ENCODE data around the gene SLC27A2.

SLC27A2 gene

DNA sequence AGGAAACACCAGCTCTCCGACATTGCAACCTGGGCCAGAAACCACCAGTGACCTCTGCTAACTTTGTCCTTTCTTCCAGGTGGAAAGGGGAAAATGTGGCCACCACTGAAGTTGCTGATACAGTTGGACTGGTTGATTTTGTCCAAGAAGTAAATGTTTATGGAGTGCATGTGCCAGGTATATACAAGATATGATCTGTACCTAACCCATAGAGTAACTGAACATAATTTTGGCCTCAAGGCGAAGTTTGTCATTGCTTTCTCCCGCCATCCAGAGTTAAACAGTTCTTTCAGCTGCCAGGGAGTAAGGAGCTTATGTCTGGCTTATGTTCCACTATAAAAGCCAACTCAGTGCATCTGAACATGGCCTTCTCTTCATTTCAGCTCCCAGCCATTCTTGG, 46.9 kb downstream of the SLC27A2 start:
- DNase-seq, result no peak
- intact Hi-C loops (cut with DNase I), result no loop called here

DNA sequence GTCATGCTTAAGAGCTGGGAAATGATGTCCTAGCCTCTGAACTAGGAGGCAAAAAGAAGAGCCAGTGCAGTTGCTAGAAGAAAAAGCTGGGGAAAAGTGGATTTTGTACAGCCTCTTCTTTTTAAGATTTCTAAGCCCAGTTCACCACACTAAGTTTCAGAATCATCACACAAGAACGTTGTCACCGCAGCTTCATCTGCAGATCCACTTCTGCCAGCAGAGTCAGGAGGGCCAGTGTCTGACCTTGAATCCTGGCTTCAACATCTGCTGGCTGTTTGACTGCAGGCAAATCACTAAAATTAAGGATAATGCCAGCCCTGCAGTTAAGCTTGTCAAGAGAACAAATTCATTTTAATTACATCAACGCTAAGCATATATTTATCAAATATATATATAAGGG, 47.3 kb downstream of the SLC27A2 start:
- DNase-seq, result no peak
- intact Hi-C loops (cut with DNase I), result no loop called here

DNA sequence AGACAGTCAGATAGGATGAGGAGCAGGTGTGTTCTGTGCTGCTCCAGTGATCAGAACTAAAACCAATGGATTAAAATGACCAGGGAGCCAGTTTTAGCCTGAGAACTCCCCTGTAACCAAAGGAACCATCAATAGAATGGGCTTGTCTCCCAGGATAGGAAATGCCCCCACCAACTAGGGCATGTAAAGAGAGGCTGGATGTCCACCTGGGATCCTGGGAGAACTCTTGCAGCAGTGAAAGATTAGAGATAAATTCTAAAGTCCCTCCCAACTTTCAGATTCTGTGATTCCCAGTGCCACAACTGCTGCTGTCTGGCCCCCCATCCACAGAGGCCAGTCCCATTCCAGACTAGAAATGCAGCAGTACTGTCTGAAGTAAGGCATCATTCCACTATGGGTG, 49.8 kb downstream of the SLC27A2 start:
- intact Hi-C loops (cut with DNase I), result no loop called here
- DNase-seq, result no peak

DNA sequence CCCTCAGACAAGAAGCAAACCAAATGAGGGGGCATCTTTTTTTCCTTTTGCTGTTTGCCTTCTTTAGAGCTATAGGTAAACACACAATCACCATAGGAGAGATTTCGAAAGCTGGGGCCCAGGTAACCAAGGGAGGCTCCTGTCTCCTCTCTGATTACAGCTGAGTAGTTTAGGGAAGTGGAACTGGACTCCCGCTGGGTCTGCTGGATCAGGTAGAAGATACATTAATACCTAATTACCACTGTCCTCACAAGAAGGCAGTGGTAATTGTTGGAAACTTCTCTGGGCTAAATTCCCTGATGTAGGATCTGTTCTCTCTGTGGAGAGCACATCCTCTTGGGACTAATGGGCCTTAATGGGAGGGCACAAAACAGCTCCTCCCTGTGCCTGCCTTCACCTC, 50.8 kb downstream of the SLC27A2 start:
- intact Hi-C loops (cut with DNase I), result no loop called here
- DNase-seq, result no peak

DNA sequence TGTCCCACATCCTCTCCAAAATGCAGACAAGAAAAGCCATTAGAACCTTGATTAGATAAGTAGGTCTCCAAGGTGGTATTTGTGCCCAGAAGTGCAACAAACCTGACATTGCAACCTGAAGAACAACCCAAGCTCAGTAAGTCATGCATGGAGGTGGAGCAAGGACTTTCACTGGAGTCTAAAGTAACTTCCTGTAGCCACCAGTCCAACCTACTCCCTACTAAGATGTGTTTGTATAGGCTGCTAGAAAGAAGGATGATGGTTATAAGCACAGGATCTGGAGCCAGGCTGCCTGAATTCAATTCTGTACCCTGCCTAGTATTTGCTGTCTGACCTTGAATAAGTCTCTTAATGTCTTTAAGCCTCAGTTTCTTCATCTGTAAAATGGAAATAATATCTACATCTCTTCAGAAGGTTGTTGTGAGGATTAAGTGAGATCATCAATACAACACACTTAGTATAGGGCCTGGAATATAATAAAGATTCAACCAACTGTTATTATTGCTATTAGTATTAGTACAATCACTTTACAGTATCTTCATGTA, 51.3 kb downstream of the SLC27A2 start:
- intact Hi-C loops (cut with DNase I), result no loop called here
- DNase-seq, result no peak

DNA sequence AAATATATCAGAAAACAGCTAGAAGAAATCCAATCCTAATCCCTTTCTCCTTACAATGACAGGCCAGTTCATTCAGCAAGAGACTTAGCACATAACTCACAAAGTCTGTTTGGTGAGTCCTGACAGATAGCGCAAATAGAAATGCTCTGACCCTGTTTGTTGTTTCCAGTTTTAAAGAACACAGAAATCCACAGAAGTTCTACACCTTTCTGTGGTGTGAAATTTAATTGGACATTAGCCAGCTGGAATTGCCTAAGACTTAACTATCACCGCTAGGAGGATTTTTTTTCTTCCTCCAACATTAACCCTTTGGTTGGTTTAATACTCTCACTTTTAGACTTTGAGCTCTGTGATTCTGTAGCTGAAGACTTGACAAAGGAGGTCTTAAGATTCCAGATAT, 52.8 kb downstream of the SLC27A2 start:
- intact Hi-C loops (cut with DNase I), result no loop called here
- no peak for DNase-seq

DNA sequence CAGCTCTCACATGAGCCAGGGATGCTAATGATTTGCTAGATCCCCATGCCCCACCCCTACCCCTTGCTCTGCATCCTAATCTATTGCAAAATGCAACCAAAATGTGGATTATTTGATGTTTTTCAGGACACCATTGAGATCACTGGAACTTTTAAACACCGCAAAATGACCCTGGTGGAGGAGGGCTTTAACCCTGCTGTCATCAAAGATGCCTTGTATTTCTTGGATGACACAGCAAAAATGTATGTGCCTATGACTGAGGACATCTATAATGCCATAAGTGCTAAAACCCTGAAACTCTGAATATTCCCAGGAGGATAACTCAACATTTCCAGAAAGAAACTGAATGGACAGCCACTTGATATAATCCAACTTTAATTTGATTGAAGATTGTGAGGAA, 53.8 kb downstream of the SLC27A2 start:
- intact Hi-C loops (cut with DNase I), result no loop called here

DNA sequence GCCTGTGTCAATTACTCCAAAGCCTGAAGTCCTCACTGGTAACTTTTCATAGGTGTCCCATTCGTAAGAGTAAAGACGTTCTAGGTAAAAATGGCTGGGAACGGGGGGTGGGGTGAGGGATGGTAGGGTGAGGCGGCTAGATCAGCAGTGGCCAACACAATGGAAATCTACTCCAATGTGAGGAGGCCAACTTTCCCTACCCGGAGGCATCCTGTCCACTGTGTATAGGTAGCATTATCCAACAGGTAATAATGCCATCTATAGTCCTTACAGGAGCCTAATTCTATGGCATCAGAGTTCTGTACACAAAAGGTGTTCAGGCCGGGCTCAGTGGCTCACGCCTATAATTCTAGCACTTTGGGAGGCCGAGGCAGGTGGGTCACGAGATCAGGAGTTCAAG, 54.4 kb downstream of the SLC27A2 start:
- intact Hi-C loops (cut with DNase I), result no loop called here

More for the DNA sequence above, 53.8 kb downstream of the SLC27A2 start:
- DNase-seq, result no peak

DNA sequence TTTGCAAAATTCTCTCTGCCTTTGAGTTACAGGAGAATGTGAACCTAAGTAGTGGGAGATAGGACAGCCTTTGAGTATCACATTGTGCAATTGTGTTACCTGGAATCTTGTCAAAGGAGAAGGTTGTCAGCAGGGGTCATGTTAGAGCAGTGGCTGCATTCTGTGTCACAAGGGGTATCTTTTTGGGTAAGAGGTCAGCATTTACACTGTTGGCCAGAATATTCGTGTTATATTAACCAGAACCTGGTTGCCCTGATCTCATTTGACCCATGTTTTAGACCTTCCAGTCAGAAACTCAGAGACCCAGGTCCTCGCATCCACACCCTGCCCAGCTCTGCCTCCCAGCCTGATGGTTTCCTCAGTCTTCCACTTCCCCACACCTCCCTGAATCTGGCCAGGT, 56.3 kb downstream of the SLC27A2 start:
- intact Hi-C loops (cut with DNase I), result no loop called here
- no peak for DNase-seq

More for the DNA sequence above, 54.4 kb downstream of the SLC27A2 start:
- DNase-seq, result no peak

DNA sequence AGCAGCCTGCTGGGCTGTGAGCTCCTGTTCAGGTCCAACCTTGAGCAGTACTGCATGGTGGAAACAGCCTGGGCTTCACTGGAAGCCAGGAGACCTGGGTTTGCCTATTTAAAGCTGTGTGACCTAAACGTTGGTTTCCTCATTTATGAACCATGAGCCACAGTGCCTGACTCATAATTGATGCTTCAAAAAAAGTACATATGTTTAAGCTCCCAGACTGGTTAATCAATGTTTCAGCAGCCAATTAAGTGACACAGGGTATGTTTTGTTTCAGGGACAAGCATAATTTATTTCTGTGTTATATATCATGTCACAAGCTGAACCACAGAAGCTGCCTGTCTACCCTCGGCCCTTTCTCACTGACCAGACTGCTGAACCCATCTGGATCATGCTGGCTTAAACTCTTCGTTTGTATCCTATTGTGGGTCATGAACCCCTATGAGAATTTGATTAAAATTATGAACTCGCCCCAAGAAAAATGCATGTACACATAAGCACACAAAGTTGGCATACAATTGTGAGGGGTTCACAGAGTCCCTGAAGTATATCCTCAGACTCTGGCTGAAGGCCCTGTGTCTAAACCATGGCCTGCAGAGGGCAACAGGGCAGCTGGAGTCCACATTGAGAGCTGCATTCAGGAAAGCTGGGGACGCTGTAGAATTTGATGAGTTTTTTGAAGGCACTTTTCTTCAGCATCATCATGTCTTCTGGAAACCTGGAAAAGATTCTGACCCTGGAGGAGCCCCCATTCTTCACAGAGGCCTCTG, 59.9 kb downstream of the SLC27A2 start:
- intact Hi-C loops (cut with DNase I), result no loop called here
- DNase-seq, result no peak

DNA sequence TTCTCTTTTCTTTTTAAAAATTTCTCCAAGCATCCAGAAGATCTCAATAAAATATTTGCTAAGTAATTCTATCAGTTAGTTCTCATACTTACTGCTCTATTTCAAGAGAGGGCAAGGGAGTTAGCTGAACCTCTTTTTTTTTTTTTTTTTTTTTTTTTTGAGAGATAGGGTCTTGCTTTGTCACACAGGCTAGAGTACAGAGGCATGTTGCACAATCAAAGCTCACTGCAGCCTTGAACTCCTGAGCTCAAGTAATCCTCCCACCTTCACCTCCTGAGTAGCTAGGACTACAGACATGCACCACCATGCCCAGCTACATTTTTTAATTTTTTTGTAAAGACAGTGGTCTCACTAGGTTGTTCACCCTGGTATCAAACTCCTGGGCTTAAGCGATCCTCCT, 62.2 kb downstream of the SLC27A2 start:
- DNase-seq, result no peak
- intact Hi-C loops (cut with DNase I), result no loop called here

DNA sequence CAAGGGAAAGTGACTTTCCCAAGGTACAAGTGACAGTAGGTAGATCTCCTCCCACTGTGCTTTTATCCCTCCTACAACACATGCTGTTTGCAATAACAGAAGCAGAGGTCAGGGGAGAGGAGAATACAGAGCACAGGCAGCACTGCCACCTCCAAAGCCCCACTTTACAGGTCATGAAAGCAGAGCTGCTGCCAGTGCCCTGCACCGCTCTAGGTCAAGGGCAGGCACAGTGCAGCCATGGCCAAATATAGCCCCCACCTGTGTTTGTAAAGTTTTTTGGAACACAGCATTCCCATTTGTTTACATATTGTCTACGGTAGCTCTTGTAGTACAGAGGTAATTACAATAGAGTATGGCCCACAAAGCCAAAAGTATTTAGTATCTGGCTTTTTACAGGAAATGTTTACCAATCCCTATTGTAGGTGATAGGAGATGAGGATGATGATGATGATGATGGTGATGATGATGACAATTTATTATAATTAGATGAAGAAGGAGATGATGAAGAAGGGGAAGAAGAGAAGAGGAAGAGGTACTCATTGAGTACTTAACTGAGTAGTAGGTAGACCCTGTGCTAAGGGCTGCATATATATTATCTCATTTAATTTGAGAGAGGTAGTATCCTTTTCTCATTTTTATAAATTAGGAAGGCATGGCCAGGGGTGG, 63.1 kb downstream of the SLC27A2 start:
- intact Hi-C loops (cut with DNase I), result no loop called here
- no peak for DNase-seq

DNA sequence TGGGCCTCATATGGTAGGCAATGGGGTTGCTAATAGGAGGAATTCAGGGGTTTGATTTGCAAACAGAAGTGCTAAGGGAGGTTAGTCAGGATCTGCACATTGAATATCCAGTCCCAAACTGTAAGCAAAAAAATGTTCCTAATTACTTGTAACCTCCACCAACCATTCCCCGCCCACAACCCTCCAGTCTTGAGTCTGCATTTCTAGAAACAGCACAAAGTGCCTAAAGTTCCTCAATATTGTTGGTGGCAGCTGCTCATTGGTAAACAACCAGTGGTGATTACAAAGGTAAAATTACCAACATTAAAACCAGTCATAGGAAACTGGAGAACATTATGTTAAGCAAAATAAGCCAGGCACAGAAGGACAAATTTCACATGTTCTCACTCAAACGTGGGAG, 64.6 kb downstream of the SLC27A2 start:
- no peak for DNase-seq
- intact Hi-C loops (cut with DNase I), result no loop called here

DNA sequence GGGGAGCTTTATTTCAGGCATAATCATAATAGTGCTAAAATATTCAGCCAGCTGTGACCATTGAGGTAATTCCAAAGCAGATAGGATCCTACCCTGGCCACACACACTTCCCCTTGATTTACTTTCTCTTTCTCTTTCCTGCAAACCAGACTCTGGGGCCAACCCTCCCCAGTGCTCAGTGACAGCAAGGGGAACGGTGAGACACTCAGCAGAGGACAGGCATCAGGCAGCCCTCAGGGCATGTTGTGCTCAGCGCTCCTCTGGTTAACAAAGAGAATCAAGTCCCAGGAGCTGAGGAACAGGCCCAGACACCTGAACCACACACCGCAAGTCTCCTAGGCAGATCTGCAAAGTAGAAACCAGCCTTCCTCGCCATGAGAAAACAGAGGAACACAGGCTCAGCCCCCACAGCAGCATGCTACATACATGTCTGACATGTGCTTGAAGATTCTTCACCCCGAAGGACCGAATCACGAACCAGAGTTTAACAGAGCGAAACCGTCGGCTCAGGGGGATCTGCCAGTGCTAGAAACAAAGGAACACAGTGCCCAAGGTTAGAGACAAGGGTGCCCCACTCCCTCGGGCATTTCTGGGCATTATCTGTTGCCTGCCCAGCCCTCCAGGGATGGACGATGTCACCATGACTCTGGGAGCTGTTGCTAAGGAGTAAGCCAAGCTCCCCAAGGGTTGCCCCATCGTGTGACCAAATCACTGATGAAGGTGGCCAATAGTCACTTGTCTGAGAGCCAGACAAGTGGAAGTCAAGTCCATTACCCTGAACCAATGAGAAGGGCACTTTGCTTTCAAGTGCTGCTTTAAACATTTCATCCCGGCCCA, 66.0 kb downstream of the SLC27A2 start:
- DNase-seq, result peak in 4 of 42 donors; percentile 7 to 23 (median 20)
- intact Hi-C loops (cut with DNase I), result no loop called here

DNA sequence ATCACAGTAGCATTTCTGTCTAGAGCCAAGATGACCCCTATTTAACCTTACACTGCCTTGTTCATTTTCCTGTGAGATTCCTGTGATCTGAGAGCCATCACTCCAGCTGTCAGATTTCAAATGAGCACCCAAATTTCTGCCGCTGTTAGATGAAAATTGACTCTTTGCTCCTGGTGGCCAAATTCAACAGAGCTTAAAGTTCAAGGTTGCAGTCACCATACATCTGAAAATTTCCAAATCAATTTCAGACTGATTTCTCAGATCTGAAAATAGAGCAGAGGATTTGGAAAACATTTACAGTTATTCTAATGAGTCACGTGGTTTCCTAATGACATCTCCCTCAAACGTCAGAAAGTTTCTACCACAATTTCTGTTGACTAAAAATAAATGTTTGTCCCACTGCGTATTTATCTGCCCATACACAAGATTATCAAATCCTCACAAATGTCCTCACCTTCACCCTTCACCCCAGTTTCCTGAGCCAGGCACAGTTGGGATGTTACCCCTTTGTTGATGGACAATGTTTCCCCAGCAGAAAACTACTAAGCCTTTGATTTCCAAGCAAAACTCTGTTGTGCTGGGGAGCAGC, 67.1 kb downstream of the SLC27A2 start:
- DNase-seq, result peak in 1 of 42 donors; percentile 9

DNA sequence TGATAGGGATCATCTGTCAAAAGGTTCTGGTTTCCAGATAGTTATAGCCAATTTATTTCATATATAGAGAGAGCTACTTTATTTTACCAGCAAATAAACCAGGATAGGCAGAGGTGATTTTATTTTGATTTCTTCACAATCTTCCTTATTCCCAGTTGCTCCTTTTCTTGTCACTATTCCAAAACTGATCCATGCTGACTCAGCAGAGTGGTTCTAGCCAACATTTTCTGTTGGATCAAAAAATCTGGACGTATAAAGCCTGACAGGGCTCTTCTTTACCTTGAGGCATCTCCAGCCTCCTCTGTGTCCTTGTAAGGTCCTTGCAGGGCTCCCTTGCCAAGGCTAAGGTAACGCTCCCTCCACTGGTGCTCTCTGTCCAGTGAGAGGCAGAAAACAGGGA, 67.7 kb downstream of the SLC27A2 start:
- intact Hi-C loops (cut with DNase I), result no loop called here

More for the DNA sequence above, 67.1 kb downstream of the SLC27A2 start:
- intact Hi-C loops (cut with DNase I), result no loop called here

DNA sequence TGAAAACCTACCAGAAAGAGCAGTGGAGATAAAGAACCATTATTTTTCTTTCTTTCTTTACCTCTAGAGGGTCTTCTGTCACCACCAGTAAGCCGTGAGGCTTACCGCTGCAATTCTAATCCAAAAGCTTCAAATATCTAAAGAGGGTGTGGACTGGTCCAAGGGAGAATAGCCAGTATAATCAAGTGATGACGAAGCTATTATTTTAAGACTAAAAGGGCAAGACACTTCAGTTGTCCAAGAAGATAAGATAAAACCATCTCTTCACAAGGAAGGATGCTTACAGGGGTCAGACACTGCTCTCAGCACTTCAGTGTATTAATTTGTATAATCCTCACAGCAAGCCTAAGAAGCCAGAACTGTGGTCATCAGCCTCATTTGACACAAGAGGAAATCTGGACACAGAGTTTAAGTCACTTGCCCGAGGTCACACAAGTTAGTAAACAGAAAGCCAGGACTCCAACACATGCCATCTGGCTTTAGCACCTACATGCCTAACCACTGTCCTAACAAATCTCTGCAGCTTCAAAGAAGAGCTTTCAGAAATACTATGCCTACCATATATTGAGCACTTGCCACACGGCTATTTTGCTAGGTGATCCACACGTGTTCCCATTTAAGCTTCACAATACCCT, 68.9 kb downstream of the SLC27A2 start:
- intact Hi-C loops (cut with DNase I), result no loop called here
- DNase-seq, result no peak

More for the DNA sequence above, 67.7 kb downstream of the SLC27A2 start:
- DNase-seq, result no peak

DNA sequence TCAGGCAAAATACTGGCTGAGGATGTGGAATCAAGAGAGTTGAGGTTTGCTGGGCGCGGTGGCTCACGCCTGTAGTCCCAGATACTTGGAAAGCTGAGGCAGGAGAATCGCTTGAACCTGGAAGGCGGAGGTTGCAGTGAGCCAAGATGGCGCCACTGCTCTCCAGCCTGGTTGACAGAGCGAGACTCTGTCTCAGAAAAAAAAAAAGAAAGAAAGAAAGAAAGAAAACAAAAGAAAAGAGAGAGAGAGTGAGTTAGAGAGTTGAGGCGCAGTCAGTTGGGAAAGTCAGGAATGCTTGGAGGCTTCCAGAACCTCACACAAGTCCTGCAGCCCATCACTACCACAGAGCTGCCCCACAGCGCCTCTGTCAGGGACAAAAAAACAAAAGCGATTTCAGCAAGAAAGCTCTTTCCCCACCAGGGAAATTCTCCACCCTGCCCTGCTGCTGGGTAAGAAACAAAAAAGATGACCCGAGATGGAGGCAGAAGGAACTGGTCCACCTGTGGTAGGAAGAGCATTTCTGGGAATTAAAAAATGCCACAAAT, 69.7 kb downstream of the SLC27A2 start:
- no peak for DNase-seq
- intact Hi-C loops (cut with DNase I), result no loop called here

DNA sequence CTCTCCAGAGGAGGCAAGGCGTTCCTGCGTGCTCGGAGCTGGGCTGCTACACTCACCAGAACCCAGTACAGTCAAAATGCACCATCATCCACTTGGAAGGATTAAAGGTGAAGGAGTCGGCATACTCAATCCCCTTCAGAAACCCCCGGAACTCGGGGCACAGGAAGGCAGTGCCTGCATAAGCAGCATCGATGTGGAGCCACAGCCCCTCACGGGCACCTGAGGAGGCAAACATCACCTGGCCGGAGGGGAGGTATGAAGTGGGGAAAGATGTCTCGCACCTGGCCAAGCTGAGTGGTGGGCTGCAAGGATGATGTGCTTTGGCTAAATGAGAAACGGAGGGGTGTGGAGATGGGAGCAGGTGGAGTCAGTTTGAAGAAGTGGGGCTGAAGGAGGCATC, 70.6 kb downstream of the SLC27A2 start:
- intact Hi-C loops (cut with DNase I), result no loop called here
- no peak for DNase-seq

Data from head of caudate nucleus (tissue), 42 donors.